Effector memory CD8-positive, alpha-beta T cell (primary cell): ENCODE results near the gene SRGAP2B.
A peak's percentile ranks its signal among the peaks of the same experiment; 100 is the strongest.
"Not testable (repeated sequence)": the region's sequence is repeated elsewhere in the genome, so short reads cannot be mapped to it uniquely, and the experiment has no call there.

Experiments used
- ATAC-seq: fragments of 150-1000 bp; cut with Tn5 transposase; replicated peaks from 2 replicates; pipeline ENCODE4 v1.10.0; 2021; ENCODE audit warnings: mild to moderate bottlenecking, moderate library complexity
- DNase-seq, 3 experiments: peaks; one replicate each; pipeline ENCODE4 v3.0.0; 2021
- H3K27ac Mint-ChIP-seq, 2 donors: one replicate each; pipeline ENCODE4 v1.8.0; 2022; ENCODE audit warnings: mild to moderate bottlenecking in 2 of 2, mixed read lengths in 2 of 2, moderate library complexity in 2 of 2
- H3K27me3 Mint-ChIP-seq, 2 donors: one replicate each; pipeline ENCODE4 v1.8.0; 2022; ENCODE audit warnings: mixed read lengths in 2 of 2
- H3K36me3 Mint-ChIP-seq: one replicate; pipeline ENCODE4 v1.8.0; 2022; ENCODE audit warnings: mild to moderate bottlenecking, moderate library complexity, mixed read lengths; ENCODE audit not compliant: insufficient read depth
- H3K4me1 Mint-ChIP-seq, 2 donors: one replicate each; pipeline ENCODE4 v1.8.0; 2022; ENCODE audit warnings: low read depth in 2 of 2, mixed read lengths in 2 of 2
- H3K4me3 Mint-ChIP-seq, 2 donors: one replicate each; pipeline ENCODE4 v1.8.0; 2022; ENCODE audit warnings: mild to moderate bottlenecking in 2 of 2, mixed read lengths in 2 of 2, moderate library complexity in 2 of 2
- H3K9me3 Mint-ChIP-seq, 2 donors: one replicate each; pipeline ENCODE4 v1.8.0; 2022; ENCODE audit warnings: mixed read lengths in 2 of 2

Gene SRGAP2B

GRCh38 chr1:144883022-144883421 lies 212.1 kb downstream of the SRGAP2B start:
- not testable (repeated sequence) for H3K9me3 Mint-ChIP-seq, H3K36me3 Mint-ChIP-seq, H3K27ac Mint-ChIP-seq, H3K27me3 Mint-ChIP-seq, H3K4me1 Mint-ChIP-seq
- peak; percentile 5 to 43 (median 34) for DNase-seq
- peak; percentile 39 for ATAC-seq
- peak overlapping the region; percentile 57 to 61 for H3K4me3 Mint-ChIP-seq

- not testable (repeated sequence) for H3K27ac Mint-ChIP-seq, H3K9me3 Mint-ChIP-seq, H3K27me3 Mint-ChIP-seq, H3K4me1 Mint-ChIP-seq, H3K4me3 Mint-ChIP-seq, H3K36me3 Mint-ChIP-seq, ATAC-seq
- peak in 1 of 3 experiments; percentile 1 for DNase-seq
These were observed 212.8 kb downstream of the SRGAP2B start for GRCh38 chr1:144882343-144882742.

- not testable (repeated sequence) for H3K27ac Mint-ChIP-seq, DNase-seq, H3K4me1 Mint-ChIP-seq, H3K9me3 Mint-ChIP-seq, H3K36me3 Mint-ChIP-seq, H3K27me3 Mint-ChIP-seq, H3K4me3 Mint-ChIP-seq, ATAC-seq
These were observed 236.5 kb downstream of the SRGAP2B start for GRCh38 chr1:144858607-144859006.
